Mesenteric fat pad (tissue), 1 donor: ENCODE data around the gene CRELD1. TPM values are rescaled to one million over a fixed set of nuclear protein-coding genes. Genes with fewer than 3 reads are reported as not detected.
"Not testable (repeated sequence)": the region's sequence is repeated elsewhere in the genome, so short reads cannot be mapped to it uniquely, and the experiment has no call there.

ENCODE experiments used
- DNase-seq: peaks from one replicate; pipeline ENCODE4 v3.0.0-alpha.2; 2020; ENCODE audit warnings: low spot score
- total RNA-seq: library from RNA; stranded (reverse); fragmentation: NEBNext Ultra II Directional; extraction: Animal tissue kit (Norgen Biotek cat#: 25700); gene quantifications from one replicate; pipeline ENCODE4 v1.2.1, GENCODE V29; 2021
- donor health status: DM: yes; HTN: yes; CAD: no.

Gene CRELD1
- total RNA-seq, 1 donor from 2014 or later: 24.8 TPM

- peak; percentile 95 for DNase-seq
Measured at GRCh38 chr3:9932843-9933560, 632 bp upstream of the CRELD1 start.

GRCh38 chr3:9934235-9934621 is 594 bp downstream of the CRELD1 start:
- DNase-seq: no peak

- no peak for DNase-seq
Measured at GRCh38 chr3:9934993-9935392, 1.4 kb downstream of the CRELD1 start.

GRCh38 chr3:9935966-9936510 is 2.4 kb downstream of the CRELD1 start:
- DNase-seq: no peak

- DNase-seq: no peak
Measured at GRCh38 chr3:9937486-9938238, 4.0 kb downstream of the CRELD1 start.

- no peak for DNase-seq
Measured at GRCh38 chr3:9938966-9939365, 5.3 kb downstream of the CRELD1 start.

- DNase-seq: not testable (repeated sequence)
Measured at GRCh38 chr3:9939906-9940305, 6.3 kb downstream of the CRELD1 start.

GRCh38 chr3:9940746-9941145 is 7.1 kb downstream of the CRELD1 start:
- no peak for DNase-seq

- DNase-seq: no peak
Measured at GRCh38 chr3:9942164-9942563, 8.5 kb downstream of the CRELD1 start.

GRCh38 chr3:9942934-9943690 is 9.5 kb downstream of the CRELD1 start:
- no peak for DNase-seq

GRCh38 chr3:9944271-9944670 is 10.6 kb downstream of the CRELD1 start:
- no peak for DNase-seq

GRCh38 chr3:9945358-9945757 is 11.7 kb downstream of the CRELD1 start:
- DNase-seq: no peak

- peak; percentile 96 for DNase-seq
Measured at GRCh38 chr3:9946112-9947024, 12.7 kb downstream of the CRELD1 start.

- no peak for DNase-seq
Measured at GRCh38 chr3:9947025-9947995, 13.7 kb downstream of the CRELD1 start.

- DNase-seq: no peak
Measured at GRCh38 chr3:9948586-9948985, 15.0 kb downstream of the CRELD1 start.

GRCh38 chr3:9949115-9949514 is 15.5 kb downstream of the CRELD1 start:
- peak; percentile 73 for DNase-seq

- peak; percentile 83 for DNase-seq
Measured at GRCh38 chr3:9949626-9950025, 16.0 kb downstream of the CRELD1 start.

GRCh38 chr3:9951126-9951525 is 17.5 kb downstream of the CRELD1 start:
- DNase-seq: peak; percentile 79

GRCh38 chr3:9951598-9951961 is 17.9 kb downstream of the CRELD1 start:
- DNase-seq: peak; percentile 87
